WERI-Rb-1 (cell line): ENCODE measurements around the gene ACO1.

Source experiments
- DNase-seq: peaks from one replicate; pipeline ENCODE4 v3.0.0-alpha.2; 2020
- H3K27ac ChIP-seq: fragments of 250-450 bp; sonication (Bioruptor Pico); 2 replicates; pipeline ENCODE4 v1.5.1; 2020; ENCODE audit warnings: mild to moderate bottlenecking, moderate library complexity
- H3K27me3 ChIP-seq: fragments of 250-450 bp; sonication (Bioruptor Pico); 2 replicates; pipeline ENCODE4 v1.5.1; 2021; ENCODE audit warnings: mild to moderate bottlenecking, low read depth, moderate library complexity; ENCODE audit not compliant: insufficient read depth, severe bottlenecking
- H3K36me3 ChIP-seq: fragments of 250-450 bp; sonication (Bioruptor Pico); 2 replicates; pipeline ENCODE4 v1.5.1; 2020; ENCODE audit warnings: mild to moderate bottlenecking, moderate library complexity
- H3K4me3 ChIP-seq: 2 replicates; pipeline ENCODE4 v1.5.1; 2011; ENCODE audit warnings: low read depth, mild to moderate bottlenecking, control low read depth, low read length
- H3K9me3 ChIP-seq: fragments of 250-450 bp; sonication (Bioruptor Pico); 2 replicates; pipeline ENCODE4 v1.5.1; 2021; ENCODE audit warnings: mild to moderate bottlenecking, moderate library complexity; ENCODE audit not compliant: severe bottlenecking
- TF ChIP-seq, protein P1 (sequence below): IDR thresholded peaks from 2 replicates; pipeline ENCODE4 v1.5.1; 2011; ENCODE audit warnings: low read depth, mild to moderate bottlenecking, control low read depth, inconsistent platforms, low read length

ACO1 gene

DNA sequence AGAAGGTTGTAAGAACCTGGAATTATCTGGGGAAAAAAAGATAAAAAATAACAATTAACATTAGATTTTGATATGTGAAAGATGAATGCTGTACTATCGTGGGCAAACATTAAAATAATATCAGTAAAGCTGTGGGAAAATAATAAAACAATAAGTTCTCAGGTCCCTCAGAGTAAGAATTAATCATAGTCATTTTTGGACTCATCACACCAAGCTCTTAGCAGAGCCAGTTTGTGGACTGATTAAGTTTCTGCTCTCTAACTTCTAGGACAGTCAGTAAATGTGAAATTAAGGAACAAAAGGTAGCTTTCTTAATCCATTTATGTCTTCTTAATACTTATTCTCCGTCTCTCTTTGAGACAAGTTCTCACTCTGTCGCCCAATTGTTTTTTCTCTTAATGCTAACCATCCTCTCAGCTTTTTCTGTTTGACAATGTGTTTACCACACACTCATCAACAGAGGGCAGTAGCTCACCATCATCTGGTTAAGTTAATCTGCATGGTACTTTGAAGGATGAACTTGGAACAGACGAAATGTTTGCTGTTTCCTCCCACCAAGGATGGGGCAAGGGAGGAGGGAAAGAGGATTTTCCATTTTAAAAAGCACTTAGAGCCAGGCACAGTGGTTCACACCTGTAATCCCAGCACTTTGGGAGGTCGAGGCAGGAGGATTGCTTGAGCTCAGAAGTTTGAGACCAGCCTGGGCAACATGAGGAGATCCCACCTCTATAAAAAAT is 5.3 kb upstream of the ACO1 start:
- Histone ChIP-seq H3K4me3 (no peak overlapping the region), H3K9me3 (no peaks in the 10 kb centered on the region), H3K27ac (no peak overlapping the region), H3K27me3 (peaks cover 38% of the 10 kb centered on the region), H3K36me3 (no peaks in the 10 kb centered on the region)
- peak; percentile 42 for DNase-seq
- TF ChIP-seq, protein P1, sequence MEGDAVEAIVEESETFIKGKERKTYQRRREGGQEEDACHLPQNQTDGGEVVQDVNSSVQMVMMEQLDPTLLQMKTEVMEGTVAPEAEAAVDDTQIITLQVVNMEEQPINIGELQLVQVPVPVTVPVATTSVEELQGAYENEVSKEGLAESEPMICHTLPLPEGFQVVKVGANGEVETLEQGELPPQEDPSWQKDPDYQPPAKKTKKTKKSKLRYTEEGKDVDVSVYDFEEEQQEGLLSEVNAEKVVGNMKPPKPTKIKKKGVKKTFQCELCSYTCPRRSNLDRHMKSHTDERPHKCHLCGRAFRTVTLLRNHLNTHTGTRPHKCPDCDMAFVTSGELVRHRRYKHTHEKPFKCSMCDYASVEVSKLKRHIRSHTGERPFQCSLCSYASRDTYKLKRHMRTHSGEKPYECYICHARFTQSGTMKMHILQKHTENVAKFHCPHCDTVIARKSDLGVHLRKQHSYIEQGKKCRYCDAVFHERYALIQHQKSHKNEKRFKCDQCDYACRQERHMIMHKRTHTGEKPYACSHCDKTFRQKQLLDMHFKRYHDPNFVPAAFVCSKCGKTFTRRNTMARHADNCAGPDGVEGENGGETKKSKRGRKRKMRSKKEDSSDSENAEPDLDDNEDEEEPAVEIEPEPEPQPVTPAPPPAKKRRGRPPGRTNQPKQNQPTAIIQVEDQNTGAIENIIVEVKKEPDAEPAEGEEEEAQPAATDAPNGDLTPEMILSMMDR = peak; percentile 67

DNA sequence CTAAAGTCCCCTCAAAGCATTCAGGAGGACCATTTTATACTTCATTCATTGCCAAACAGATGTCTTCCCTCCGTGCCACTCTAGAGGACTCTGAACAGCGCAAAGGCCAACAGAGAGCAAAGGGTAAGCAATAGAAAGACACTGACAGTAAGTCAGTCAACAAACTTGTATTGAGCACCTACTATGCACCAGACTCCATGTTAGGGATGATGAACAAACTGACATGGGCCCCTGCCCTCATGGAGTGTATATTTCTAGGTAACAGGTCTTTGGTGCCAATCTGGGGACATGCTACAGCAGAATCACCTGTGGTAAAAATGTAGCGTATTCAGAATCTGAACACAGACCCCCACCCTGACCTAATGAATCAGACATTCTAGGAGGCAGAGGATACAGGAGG is 3.5 kb upstream of the ACO1 start:
- Histone ChIP-seq H3K27ac (no peak overlapping the region), H3K27me3 (peaks cover 38% of the 10 kb centered on the region), H3K4me3 (no peak overlapping the region), H3K9me3 (no peaks in the 10 kb centered on the region), H3K36me3 (no peaks in the 10 kb centered on the region)
- TF ChIP-seq, protein P1 = no peak
- no peak for DNase-seq

DNA sequence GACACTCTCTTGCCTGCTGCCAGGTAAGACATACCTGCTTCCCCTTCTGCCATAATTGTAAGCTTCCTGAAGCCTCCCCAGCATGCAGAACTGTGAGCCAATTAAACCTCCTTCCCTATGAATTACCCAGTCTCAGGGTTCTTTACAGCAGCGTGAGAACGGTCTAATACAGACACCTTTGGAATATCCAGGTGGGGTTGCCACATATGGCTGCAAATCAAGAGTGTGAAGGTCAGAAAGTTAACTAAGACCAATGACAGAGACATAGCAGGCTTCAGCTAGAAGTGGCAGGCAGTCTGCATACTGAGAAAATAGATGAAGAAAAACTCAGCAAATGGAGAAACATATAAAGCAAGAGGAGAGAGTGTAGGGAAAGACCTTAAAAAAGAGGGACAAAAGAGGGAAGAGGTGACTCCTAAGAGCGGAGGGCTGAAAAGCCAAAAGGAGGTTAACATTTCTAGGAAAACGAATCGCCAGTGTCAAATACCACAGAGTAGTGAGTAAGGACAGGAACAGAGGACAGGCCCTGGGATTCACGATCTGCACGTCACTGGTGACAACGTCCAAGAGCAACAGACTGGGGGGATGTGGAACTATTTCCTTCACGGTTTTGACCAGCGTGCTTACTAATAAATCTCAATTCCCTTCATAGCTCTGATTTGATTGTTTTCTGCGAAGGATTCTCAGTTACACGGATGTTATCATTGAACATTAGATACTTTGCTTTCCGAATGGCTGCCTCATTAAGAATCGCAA is 1.7 kb upstream of the ACO1 start:
- Histone ChIP-seq H3K9me3 (no peaks in the 10 kb centered on the region), H3K36me3 (no peaks in the 10 kb centered on the region), H3K4me3 (no peak overlapping the region), H3K27ac (no peak overlapping the region), H3K27me3 (peaks cover 29% of the 10 kb centered on the region)
- TF ChIP-seq, protein P1 = no peak
- DNase-seq = no peak

DNA sequence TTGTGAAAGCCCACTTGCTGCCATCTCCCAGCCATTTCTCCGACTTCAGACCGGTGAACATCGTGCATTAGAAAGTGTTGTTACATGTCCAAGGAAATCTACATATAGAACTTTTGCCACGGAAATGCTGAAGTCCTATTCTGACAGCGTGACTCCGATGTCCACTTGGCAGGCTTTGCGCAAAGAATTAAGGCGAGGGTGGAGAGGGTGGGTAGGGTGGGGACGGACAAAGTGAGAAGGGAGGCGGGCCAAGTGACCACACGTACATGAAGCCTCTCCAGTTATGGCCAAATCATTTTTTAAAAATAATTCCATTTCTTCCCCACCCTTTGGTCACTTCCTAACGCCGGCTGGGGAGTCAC is 460 bp upstream of the ACO1 start:
- Histone ChIP-seq H3K9me3 (no peaks in the 10 kb centered on the region), H3K4me3 (peak overlapping the region; percentile 86), H3K27me3 (peaks cover 29% of the 10 kb centered on the region), H3K27ac (no peak overlapping the region), H3K36me3 (no peaks in the 10 kb centered on the region)
- DNase-seq = peak; percentile 9
- TF ChIP-seq, protein P1 = no peak

DNA sequence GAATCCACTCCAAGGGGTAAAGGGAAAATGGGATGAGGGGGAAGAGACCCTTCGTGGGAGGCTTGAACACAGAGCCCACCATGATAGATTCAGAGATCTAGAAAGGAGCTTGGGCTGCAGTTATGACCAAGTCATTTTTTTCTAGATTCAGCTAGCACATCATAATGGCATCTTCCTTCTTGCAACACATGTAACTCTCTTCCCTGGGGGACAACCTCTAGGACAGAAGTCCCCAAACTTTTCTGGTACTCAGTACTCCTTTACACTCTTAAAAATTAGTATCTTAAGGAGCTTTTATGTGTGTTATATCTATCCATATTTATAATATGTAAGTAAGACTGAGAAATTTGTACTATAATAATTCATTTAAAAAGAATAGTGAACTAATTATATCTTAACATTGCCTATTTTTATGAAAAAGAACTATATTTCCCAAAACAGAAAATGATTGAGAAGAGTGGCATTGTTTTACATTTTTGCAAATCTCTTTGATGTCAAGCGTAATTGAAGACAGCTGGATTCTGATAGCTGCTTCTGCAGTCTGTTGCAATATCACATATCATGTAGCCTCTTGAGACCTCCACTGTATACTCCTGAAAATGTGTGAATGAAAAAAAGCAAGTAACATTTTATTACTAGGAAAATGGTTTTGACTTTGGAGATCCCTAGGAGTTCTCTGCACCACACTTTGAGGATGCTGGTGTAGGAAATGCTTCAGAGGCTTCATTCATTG is 875 bp downstream of the ACO1 start:
- H3K36me3 ChIP-seq = no peaks in the 10 kb centered on the region
- TF ChIP-seq, protein P1 = no peak
- DNase-seq = no peak
- H3K4me3 ChIP-seq = peak overlapping the region; percentile 86
- H3K27me3 ChIP-seq = peaks cover 29% of the 10 kb centered on the region
- no peaks in the 10 kb centered on the region for H3K9me3 ChIP-seq
- H3K27ac ChIP-seq = peak overlapping the region; percentile 43
